ENCODE results near the gene MYH14. TPM values are rescaled to one million over a fixed set of nuclear protein-coding genes. Genes with fewer than 3 reads are reported as not detected.

Gene MYH14
- total and polyA plus RNA-seq, 2 of the 8 experiments (the other 6 are each of a cell fraction or from before 2014, with no cell fraction given): 17.3 to 28.6 TPM

DNA sequence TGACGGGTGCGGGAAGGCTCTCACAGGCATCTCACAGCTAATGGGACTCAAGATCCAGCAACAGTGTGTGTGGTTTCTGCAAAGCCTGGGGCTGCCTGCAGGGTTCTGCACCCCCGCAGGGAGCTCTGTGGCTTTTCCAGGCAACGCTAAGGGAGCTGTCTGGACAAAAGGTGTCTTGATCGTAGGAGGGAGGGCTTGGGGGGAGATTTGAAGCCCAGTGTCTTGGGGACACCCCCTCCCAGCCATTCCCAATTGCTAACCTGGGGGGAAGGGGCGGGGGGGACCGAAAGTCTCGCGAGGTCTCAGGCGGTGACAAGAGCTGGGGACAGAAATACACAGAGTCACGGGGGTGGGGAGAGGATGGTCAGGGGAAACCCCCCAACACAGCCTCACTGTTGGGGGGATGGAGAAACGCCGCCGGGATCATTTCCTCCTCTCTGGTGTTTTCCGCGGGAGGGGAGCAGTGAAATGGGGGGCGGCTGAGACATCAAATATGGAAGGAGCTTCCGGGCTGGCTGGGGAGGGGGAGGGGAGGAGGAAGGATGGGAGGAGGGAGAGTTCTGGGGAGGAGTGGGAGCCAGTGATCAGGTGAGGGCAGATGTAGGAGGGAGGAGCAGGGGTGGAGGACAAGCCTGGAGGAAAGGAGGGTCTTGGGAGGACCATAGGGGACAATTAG, 112.5 kb downstream of the MYH14 start (continued):
- TF ChIP-seq, protein P1, sequence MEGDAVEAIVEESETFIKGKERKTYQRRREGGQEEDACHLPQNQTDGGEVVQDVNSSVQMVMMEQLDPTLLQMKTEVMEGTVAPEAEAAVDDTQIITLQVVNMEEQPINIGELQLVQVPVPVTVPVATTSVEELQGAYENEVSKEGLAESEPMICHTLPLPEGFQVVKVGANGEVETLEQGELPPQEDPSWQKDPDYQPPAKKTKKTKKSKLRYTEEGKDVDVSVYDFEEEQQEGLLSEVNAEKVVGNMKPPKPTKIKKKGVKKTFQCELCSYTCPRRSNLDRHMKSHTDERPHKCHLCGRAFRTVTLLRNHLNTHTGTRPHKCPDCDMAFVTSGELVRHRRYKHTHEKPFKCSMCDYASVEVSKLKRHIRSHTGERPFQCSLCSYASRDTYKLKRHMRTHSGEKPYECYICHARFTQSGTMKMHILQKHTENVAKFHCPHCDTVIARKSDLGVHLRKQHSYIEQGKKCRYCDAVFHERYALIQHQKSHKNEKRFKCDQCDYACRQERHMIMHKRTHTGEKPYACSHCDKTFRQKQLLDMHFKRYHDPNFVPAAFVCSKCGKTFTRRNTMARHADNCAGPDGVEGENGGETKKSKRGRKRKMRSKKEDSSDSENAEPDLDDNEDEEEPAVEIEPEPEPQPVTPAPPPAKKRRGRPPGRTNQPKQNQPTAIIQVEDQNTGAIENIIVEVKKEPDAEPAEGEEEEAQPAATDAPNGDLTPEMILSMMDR (IDR thresholded peaks at IDR 0.05; ENCODE audit: control extremely low read depth in 1 of 3, insufficient read depth in 1 of 3, low read depth in 1 of 3, low read length in 3 of 3): no peak
- TF ChIP-seq NRF1 (IDR thresholded peaks at IDR 0.05; ENCODE audit: low read depth, low read length) (no peak), SRF (IDR thresholded peaks at IDR 0.05; ENCODE audit: low read depth, low read length) (peak; percentile 84), PHF8 (conservative IDR thresholded peaks at IDR 0.05; ENCODE audit: low read depth, low read length) (no peak; the same call in 1 of the 2 replicates), BRCA1 (IDR thresholded peaks at IDR 0.05; ENCODE audit: low read depth, low read length) (peak; percentile 63), KDM1A (IDR thresholded peaks at IDR 0.05; ENCODE audit: borderline replicate concordance, low read length) (peak; percentile 90; the same call in 1 of the 2 replicates)
